ENCODE data around the gene FOSL2. TPM values are rescaled to one million over a fixed set of nuclear protein-coding genes. Genes with fewer than 3 reads are reported as not detected.

The FOSL2 gene
- total and polyA plus RNA-seq, 2 experiments from 2014 or later: 0.60 to 4.3 TPM

- no peak for TF ChIP-seq REST (IDR thresholded peaks at IDR 0.05; ENCODE audit: unreplicated experiment)
- TF ChIP-seq EZH2phosphoT487 (IDR thresholded peaks at IDR 0.05; ENCODE audit: unreplicated experiment): no peak
These were observed 39.7 kb downstream of the FOSL2 start (continued) for GRCh38 chr2:28432362-28432761.

- TF ChIP-seq EZH2phosphoT487 (IDR thresholded peaks at IDR 0.05; ENCODE audit: unreplicated experiment) (no peak), STAT1 (IDR thresholded peaks at IDR 0.05; ENCODE audit: unreplicated experiment) (no peak), ZNF114 (CRISPR knock-in tag; IDR thresholded peaks at IDR 0.05) (no peak), CTCF (conservative IDR thresholded peaks at IDR 0.05; ENCODE audit: low read depth in 2 of 2) (no peak), NANOG (IDR thresholded peaks at IDR 0.05; ENCODE audit: borderline replicate concordance) (no peak)
- no peak overlapping the region for H2AFZ ChIP-seq
- Mint-ChIP-seq H3K27me3 (ENCODE audit: insufficient read depth, low read depth, poor library complexity) (peaks cover 3% of the 10 kb centered on the region), H3K9me3 (peaks cover 16% of the 10 kb centered on the region; the same call in 2 of the 3 replicates), H3K4me1 (peaks cover 3% of the 10 kb centered on the region; the same call in 2 of the 3 replicates), H3K4me3 (no peak overlapping the region), H3K36me3 (ENCODE audit: low read depth) (no peaks in the 10 kb centered on the region), H3K27ac (no peak overlapping the region)
- H3F3A ChIP-seq (replicated peaks; ENCODE audit: low read depth): no peaks in the 10 kb centered on the region
- H3K4me1 ChIP-seq (ENCODE audit: insufficient read depth): no peaks in the 10 kb centered on the region
- no peak overlapping the region for H3K4me3 ChIP-seq
- no peaks in the 10 kb centered on the region for H4K20me1 ChIP-seq (replicated peaks; ENCODE audit: insufficient read depth)
- ATAC-seq: no peak
- no peak overlapping the region for H3K27ac ChIP-seq (ENCODE audit: low read depth)
- H3K27me3 ChIP-seq (ENCODE audit: insufficient read depth): no peaks in the 10 kb centered on the region
- DNase-seq (ENCODE audit: low spot score): no peak
- H3K79me2 ChIP-seq (replicated peaks; ENCODE audit: insufficient read depth): no peaks in the 10 kb centered on the region
- H3K9me2 ChIP-seq (ENCODE audit: insufficient read depth): no peaks in the 10 kb centered on the region
- no peaks in the 10 kb centered on the region for H3K36me3 ChIP-seq (ENCODE audit: insufficient read depth)
- no peak overlapping the region for H3K4me2 ChIP-seq
These were observed 40.6 kb downstream of the FOSL2 start for GRCh38 chr2:28433215-28433614.

GRCh38 chr2:28433935-28434599 is 41.4 kb downstream of the FOSL2 start:
- Histone ChIP-seq H3K27me3 (ENCODE audit: insufficient read depth) (no peaks in the 10 kb centered on the region), H3F3A (replicated peaks; ENCODE audit: low read depth) (no peaks in the 10 kb centered on the region), H3K27ac (ENCODE audit: low read depth) (no peak overlapping the region), H2AFZ (no peak overlapping the region), H3K4me1 (ENCODE audit: insufficient read depth) (no peaks in the 10 kb centered on the region), H3K9me2 (ENCODE audit: insufficient read depth) (no peaks in the 10 kb centered on the region), H4K20me1 (replicated peaks; ENCODE audit: insufficient read depth) (no peaks in the 10 kb centered on the region), H3K36me3 (ENCODE audit: insufficient read depth) (no peaks in the 10 kb centered on the region), H3K4me3 (no peak overlapping the region), H3K4me2 (no peak overlapping the region), H3K79me2 (replicated peaks; ENCODE audit: insufficient read depth) (no peaks in the 10 kb centered on the region)
- ATAC-seq (no peak), DNase-seq (ENCODE audit: low spot score) (no peak)
- H3K27ac Mint-ChIP-seq: peak overlapping the region; percentile 85
- H3K36me3 Mint-ChIP-seq (ENCODE audit: low read depth): no peaks in the 10 kb centered on the region
- peaks cover 16% of the 10 kb centered on the region; the same call in 2 of the 3 replicates for H3K9me3 Mint-ChIP-seq
- H3K27me3 Mint-ChIP-seq (ENCODE audit: insufficient read depth, low read depth, poor library complexity): peaks cover 3% of the 10 kb centered on the region
- no peak overlapping the region for H3K4me3 Mint-ChIP-seq
- H3K4me1 Mint-ChIP-seq: peaks cover 3% of the 10 kb centered on the region; the same call in 2 of the 3 replicates
- TF ChIP-seq NANOG (IDR thresholded peaks at IDR 0.05; ENCODE audit: borderline replicate concordance): no peak
- TF ChIP-seq ETS1 (IDR thresholded peaks at IDR 0.05): no peak
- no peak for TF ChIP-seq JUNB (IDR thresholded peaks at IDR 0.05; ENCODE audit: unreplicated experiment)
- TF ChIP-seq POLR2AphosphoS5 (IDR thresholded peaks at IDR 0.05; ENCODE audit: low read depth): no peak
- no peak for TF ChIP-seq REST (IDR thresholded peaks at IDR 0.05; ENCODE audit: unreplicated experiment)
- TF ChIP-seq ZNF114 (CRISPR knock-in tag; IDR thresholded peaks at IDR 0.05): no peak
- TF ChIP-seq CREB1 (CRISPR knock-in tag; IDR thresholded peaks at IDR 0.05; ENCODE audit: low read depth): no peak
- no peak for TF ChIP-seq EZH2 (IDR thresholded peaks at IDR 0.05; ENCODE audit: low read depth, unreplicated experiment)
